HEK293 (cell line): ENCODE measurements around the gene TLCD3B.

Experiments
- CTCF ChIA-PET: fragments of 350-600 bp; formaldehyde crosslinking; extraction: SDS; loops from one replicate; lab custom pipeline; 2021; ENCODE audit warnings: antibody characterized with exemption; lab: Yijun Ruan, JAX
- POLR2A ChIA-PET: fragments of 300-600 bp; formaldehyde crosslinking; extraction: SDS; loops from one replicate; lab custom pipeline; 2020; ENCODE audit warnings: antibody characterized with exemption, inconsistent platforms; lab: Yijun Ruan, JAX
- H3K27ac ChIP-seq: fragments of 200-500 bp; sonication (Bioruptor generic); 2 replicates; pipeline ENCODE4 v1.5.1; 2014; ENCODE audit warnings: low read depth, low read length, control low read depth, inconsistent platforms; ENCODE audit errors: extremely low read depth
- H3K36me3 ChIP-seq, 2 experiments: fragments of 200-500 bp in 1 of 2; sonication (Bioruptor generic) in 1 of 2; 1 replicate in 1 of 2; 2 replicates in 1 of 2; pipeline ENCODE4 v1.5.1; 2014 to 2017; ENCODE audit warnings: inconsistent platforms in 2 of 2, low read length in 2 of 2; ENCODE audit not compliant: control insufficient read depth in 2 of 2, insufficient read depth in 1 of 2
- H3K4me1 ChIP-seq: fragments of 200-500 bp; sonication (Bioruptor generic); 2 replicates; pipeline ENCODE4 v1.5.1; 2014; ENCODE audit warnings: mild to moderate bottlenecking, low read length, inconsistent platforms; ENCODE audit not compliant: control insufficient read depth, insufficient read depth
- H3K4me3 ChIP-seq: 2 replicates; pipeline ENCODE4 v1.5.1; 2011; ENCODE audit warnings: low read depth, mild to moderate bottlenecking, control low read depth, low read length, moderate library complexity
- H3K9me3 ChIP-seq: fragments of 200-500 bp; sonication (Bioruptor generic); 2 replicates; pipeline ENCODE4 v1.5.1; 2014; ENCODE audit warnings: low read depth, low read length, inconsistent platforms; ENCODE audit not compliant: control insufficient read depth, insufficient read depth
- ATF2 ChIP-seq: fragments of 450-650 bp; formaldehyde crosslinking; IDR thresholded peaks from 2 replicates; pipeline ENCODE4 v1.5.1; 2016; ENCODE audit warnings: missing biosample characterization, missing genetic modification characterization, low read depth
- EGR2 ChIP-seq: fragments of 450-650 bp; formaldehyde crosslinking; IDR thresholded peaks from 2 replicates; pipeline ENCODE4 v1.5.1; 2016; ENCODE audit warnings: low read depth, missing biosample characterization, missing genetic modification characterization
- KLF1 ChIP-seq: fragments of 450-650 bp; formaldehyde crosslinking; IDR thresholded peaks from 2 replicates; pipeline ENCODE4 v1.5.1; 2016; ENCODE audit warnings: missing biosample characterization, missing genetic modification characterization
- PATZ1 ChIP-seq: fragments of 450-650 bp; formaldehyde crosslinking; IDR thresholded peaks from 2 replicates; pipeline ENCODE4 v1.5.1; 2016; ENCODE audit warnings: missing biosample characterization, missing genetic modification characterization
- ZBTB26 ChIP-seq: fragments of 450-650 bp; formaldehyde crosslinking; optimal IDR thresholded peaks from 2 replicates; pipeline ENCODE3; 2016; ENCODE audit warnings: missing biosample characterization, mild to moderate bottlenecking, missing genetic modification characterization
- ZFP37 ChIP-seq: fragments of 450-650 bp; formaldehyde crosslinking; IDR thresholded peaks from 2 replicates; pipeline ENCODE4 v1.5.1; 2016; ENCODE audit warnings: missing biosample characterization, missing genetic modification characterization
- ZNF140 ChIP-seq: fragments of 450-650 bp; formaldehyde crosslinking; IDR thresholded peaks from 2 replicates; pipeline ENCODE4 v1.5.1; 2016; ENCODE audit warnings: missing biosample characterization, missing genetic modification characterization
- ZNF223 ChIP-seq: fragments of 450-650 bp; formaldehyde crosslinking; IDR thresholded peaks from 2 replicates; pipeline ENCODE4 v1.5.1; 2016; ENCODE audit warnings: missing biosample characterization, missing genetic modification characterization
- ZNF621 ChIP-seq: fragments of 450-650 bp; formaldehyde crosslinking; IDR thresholded peaks from 2 replicates; pipeline ENCODE4 v1.5.1; 2017; ENCODE audit warnings: missing biosample characterization, missing genetic modification characterization
- ZNF629 ChIP-seq: fragments of 450-650 bp; formaldehyde crosslinking; IDR thresholded peaks from 2 replicates; pipeline ENCODE4 v1.5.1; 2017; ENCODE audit warnings: missing biosample characterization, missing genetic modification characterization
- ZNF639 ChIP-seq: fragments of 450-650 bp; formaldehyde crosslinking; IDR thresholded peaks from 2 replicates; pipeline ENCODE4 v1.5.1; 2016; ENCODE audit warnings: missing biosample characterization, missing genetic modification characterization
- ZXDB ChIP-seq: fragments of 450-650 bp; formaldehyde crosslinking; IDR thresholded peaks from 2 replicates; pipeline ENCODE4 v1.5.1; 2016; ENCODE audit warnings: missing biosample characterization, missing genetic modification characterization

Gene TLCD3B

GRCh38 chr16:30002614-30003346 lies 28.3 kb downstream of the TLCD3B start:
- H3K4me1 ChIP-seq: no peaks in the 10 kb centered on the region
- POLR2A ChIA-PET: interaction anchor here (0.6 to 1.6 kb wide), 4 partner anchors 11 to 104 kb away, joined by 3 to 5 read pairs (median 3); partner anchors contain the start of gene SEZ6L2
- CTCF ChIA-PET: interaction anchor here (0.6 kb wide), 2 partner anchors 183 to 715 kb away, joined by 3 read pairs; no protein-coding TSS in a partner anchor
- H3K4me3 ChIP-seq: no peak overlapping the region
- no peaks in the 10 kb centered on the region for H3K9me3 ChIP-seq
- no peak for TF ChIP-seq ZXDB (tag by site-specific recombination)
- no peak for TF ChIP-seq ZFP37 (tag by site-specific recombination)
- H3K27ac ChIP-seq: no peak overlapping the region
- H3K36me3 ChIP-seq: peaks cover 5 to 82% of the 10 kb centered on the region in 2 experiments; a peak in 2 of 3 replicates

GRCh38 chr16:30000735-30001631 lies 30.1 kb downstream of the TLCD3B start:
- TF ChIP-seq ZBTB26 (tag by site-specific recombination) (no peak), KLF1 (peak; percentile 59), EGR2 (tag by site-specific recombination) (peak; percentile 48), ZNF639 (tag by site-specific recombination) (no peak), PATZ1 (tag by site-specific recombination) (0 out of 2 replicates have a peak, but pooled peaks have one; percentile 8), ZNF140 (no peak)
- CTCF ChIA-PET: interaction anchor here (0.6 kb wide), 2 partner anchors 85 to 1677 kb away, joined by 3 read pairs; no protein-coding TSS in a partner anchor
- H3K9me3 ChIP-seq: no peaks in the 10 kb centered on the region
- no peak overlapping the region for H3K4me3 ChIP-seq
- POLR2A ChIA-PET: interaction anchor here (1.6 kb wide), 1 partner anchor 10 kb away, joined by 3 read pairs; no protein-coding TSS in a partner anchor
- no peak overlapping the region for H3K27ac ChIP-seq
- no peaks in the 10 kb centered on the region for H3K4me1 ChIP-seq
- peaks cover 8 to 85% of the 10 kb centered on the region in 2 experiments; a peak in 2 of 3 replicates for H3K36me3 ChIP-seq

GRCh38 chr16:29999605-30000004 lies 31.5 kb downstream of the TLCD3B start:
- TF ChIP-seq ZNF629 (tag by site-specific recombination) (0 out of 2 replicates have a peak, but pooled peaks have one; percentile 30), ZNF621 (tag by site-specific recombination) (peak; percentile 14; the same call in 1 of the 2 replicates), ZNF223 (tag by site-specific recombination) (no peak), ATF2 (tag by site-specific recombination) (peak; percentile 85)
- Histone ChIP-seq H3K27ac (no peak overlapping the region), H3K4me1 (no peaks in the 10 kb centered on the region; the same call in 1 of the 2 replicates), H3K9me3 (no peaks in the 10 kb centered on the region), H3K4me3 (no peak overlapping the region), H3K36me3 (peaks cover 8 to 76% of the 10 kb centered on the region in 2 experiments; a peak in 2 of 3 replicates)
- ChIA-PET CTCF (interaction anchor here (0.7 kb wide), 1 partner anchor 17 kb away, joined by 3 read pairs; no protein-coding TSS in a partner anchor), POLR2A (interaction anchor here (0.8 to 1.0 kb wide), 2 partner anchors 9 to 26 kb away, joined by 3 to 4 read pairs; partner anchors contain the start of gene TAOK2)
